CD4-positive, alpha-beta T cell (primary cell): ENCODE measurements around the gene CEP112. TPM values are rescaled to one million over a fixed set of nuclear protein-coding genes. Genes with fewer than 3 reads are reported as not detected.

Experiments
- ATAC-seq: fragments of 200-7000 bp; cut with Tn5 transposase; one replicate; pipeline ENCODE4 v1.10.0; 2022; ENCODE audit warnings: mild to moderate bottlenecking; ENCODE audit not compliant: poor library complexity
- CTCF ChIA-PET: fragments of 350-600 bp; sonication (Branson Sonifier 250); formaldehyde crosslinking; loops from one replicate; lab custom pipeline; 2021; ENCODE audit warnings: antibody characterized with exemption, inconsistent platforms; lab: Charles Lee
- POLR2A ChIA-PET: fragments of 350-600 bp; sonication (Branson Sonifier 250); formaldehyde crosslinking; loops from one replicate; lab custom pipeline; 2021; ENCODE audit warnings: antibody characterized with exemption, inconsistent platforms; lab: Charles Lee
- DNase-seq, 14 experiments: peaks; one replicate each; pipeline ENCODE4 v3.0.0-alpha.2; 2013 to 2020; ENCODE audit warnings: mixed read lengths in 2 of 14
- H3K27ac ChIP-seq, 2 donors: one replicate each; pipeline versions ENCODE4 v1.5.1 to v1.7.0; 2013; ENCODE audit warnings: low read length in 2 of 2, low read depth in 1 of 2, mild to moderate bottlenecking in 1 of 2
- H3K27me3 ChIP-seq, 2 experiments: 1 replicate in 1 of 2; 2 replicates in 1 of 2; pipeline versions ENCODE4 v1.6.1 to v1.7.0; 2013; ENCODE audit warnings: low read length in 2 of 2, control low read depth in 1 of 2, mild to moderate bottlenecking in 1 of 2, moderate library complexity in 1 of 2; ENCODE audit not compliant: insufficient read depth in 2 of 2, control insufficient read depth in 1 of 2
- H3K36me3 ChIP-seq: one replicate; pipeline ENCODE4 v1.6.1; 2013; ENCODE audit warnings: low read length, control low read depth; ENCODE audit not compliant: insufficient read depth
- H3K4me1 ChIP-seq: one replicate; pipeline ENCODE4 v1.6.1; 2013; ENCODE audit warnings: low read length, control low read depth; ENCODE audit not compliant: insufficient read depth
- H3K4me3 ChIP-seq: one replicate; pipeline ENCODE4 v1.5.1; 2013; ENCODE audit warnings: mild to moderate bottlenecking, low read length, moderate library complexity
- H3K9me3 ChIP-seq, 2 experiments: 1 replicate in 1 of 2; 2 replicates in 1 of 2; pipeline versions ENCODE4 v1.6.1 to v1.7.0; 2013; ENCODE audit warnings: low read length in 2 of 2, mild to moderate bottlenecking in 2 of 2, control low read depth in 1 of 2, moderate library complexity in 1 of 2; ENCODE audit not compliant: control insufficient read depth in 1 of 2, insufficient read depth in 1 of 2
- H3K27ac Mint-ChIP-seq: one replicate; pipeline ENCODE4 v1.8.0; 2020; ENCODE audit warnings: mixed read lengths
- H3K27me3 Mint-ChIP-seq: one replicate; pipeline ENCODE4 v1.8.0; 2021; ENCODE audit warnings: mixed read lengths
- H3K36me3 Mint-ChIP-seq: one replicate; pipeline ENCODE4 v1.8.0; 2021; ENCODE audit warnings: low read depth, mixed read lengths
- H3K4me1 Mint-ChIP-seq: one replicate; pipeline ENCODE4 v1.8.0; 2021; ENCODE audit warnings: low read depth, mixed read lengths
- H3K4me3 Mint-ChIP-seq: one replicate; pipeline ENCODE4 v1.8.0; 2020; ENCODE audit warnings: mild to moderate bottlenecking, mixed read lengths
- H3K9me3 Mint-ChIP-seq: one replicate; pipeline ENCODE4 v1.8.0; 2020; ENCODE audit warnings: mixed read lengths
- CTCF ChIP-seq: fragments of 200-600 bp; IDR thresholded peaks from one replicate; pipeline ENCODE4 v1.8.0; 2022; ENCODE audit warnings: antibody characterized with exemption, mild to moderate bottlenecking
- intact Hi-C, 2 experiments: fragments of 100-400 bp; cut with DNase I in 1 of 2; cut with micrococcal nuclease in 1 of 2; formaldehyde crosslinking; loops; one replicate each; pipeline versions ENCODE4 v1.15.1 to v1.9.0; 2023 to 2025; cut with DNase I, micrococcal nuclease
- total RNA-seq, 174 experiments: library from RNA in 2 of 174; stranded (reverse) in 2 of 174; gene quantifications; one replicate each; pipeline ENCODE4 v1.2.3 and lab custom pipeline; 2021 to 2026

Gene CEP112
- total RNA-seq, 2 experiments from 2014 or later, result 1.6 to 2.2 TPM

GRCh38 chr17:66038125-66038524 is 153.8 kb downstream of the CEP112 start:
- H3K27me3 ChIP-seq, result no peaks in the 10 kb centered on the region
- Mint-ChIP-seq H3K27ac (no peak overlapping the region), H3K4me1 (no peaks in the 10 kb centered on the region), H3K36me3 (no peaks in the 10 kb centered on the region), H3K4me3 (no peak overlapping the region), H3K9me3 (no peaks in the 10 kb centered on the region), H3K27me3 (no peaks in the 10 kb centered on the region)
- no peak for TF ChIP-seq CTCF
- CTCF ChIA-PET, result interaction anchor here (1.0 kb wide), 1 partner anchor 1389 kb away, joined by 3 read pairs; no protein-coding TSS in a partner anchor
- H3K4me3 ChIP-seq, result no peak overlapping the region
- no peak overlapping the region for H3K27ac ChIP-seq
- ATAC-seq, result no peak
- no peak for DNase-seq
- H3K36me3 ChIP-seq, result no peaks in the 10 kb centered on the region
- no peaks in the 10 kb centered on the region for H3K4me1 ChIP-seq
- POLR2A ChIA-PET, result no interaction called here
- H3K9me3 ChIP-seq, result no peaks in the 10 kb centered on the region
- intact Hi-C loops, result no loop called here

GRCh38 chr17:66037221-66037620 is 154.7 kb downstream of the CEP112 start:
- Histone ChIP-seq H3K27me3 (no peaks in the 10 kb centered on the region), H3K4me1 (no peaks in the 10 kb centered on the region), H3K4me3 (no peak overlapping the region), H3K27ac (no peak overlapping the region), H3K9me3 (no peaks in the 10 kb centered on the region), H3K36me3 (no peaks in the 10 kb centered on the region)
- no peak overlapping the region for H3K4me3 Mint-ChIP-seq
- ATAC-seq (no peak), DNase-seq (no peak)
- H3K4me1 Mint-ChIP-seq, result no peaks in the 10 kb centered on the region
- H3K27ac Mint-ChIP-seq, result no peak overlapping the region
- no peaks in the 10 kb centered on the region for H3K27me3 Mint-ChIP-seq
- intact Hi-C loops, result no loop called here
- POLR2A ChIA-PET, result no interaction called here
- CTCF ChIA-PET, result no interaction called here
- TF ChIP-seq CTCF, result no peak
- H3K9me3 Mint-ChIP-seq, result no peaks in the 10 kb centered on the region
- no peaks in the 10 kb centered on the region for H3K36me3 Mint-ChIP-seq

- H3K4me1 ChIP-seq, result no peaks in the 10 kb centered on the region
- POLR2A ChIA-PET, result no interaction called here
- DNase-seq (no peak), ATAC-seq (no peak)
- H3K27ac Mint-ChIP-seq, result no peak overlapping the region
- H3K4me3 Mint-ChIP-seq, result no peak overlapping the region
- no peak for TF ChIP-seq CTCF
- H3K27me3 Mint-ChIP-seq, result no peaks in the 10 kb centered on the region
- H3K4me3 ChIP-seq, result no peak overlapping the region
- H3K36me3 Mint-ChIP-seq, result no peaks in the 10 kb centered on the region
- no peaks in the 10 kb centered on the region for H3K9me3 Mint-ChIP-seq
- H3K27ac ChIP-seq, result no peak overlapping the region
- H3K9me3 ChIP-seq, result no peaks in the 10 kb centered on the region
- intact Hi-C loops, result no loop called here
- no peaks in the 10 kb centered on the region for H3K27me3 ChIP-seq
- CTCF ChIA-PET, result no interaction called here
- H3K36me3 ChIP-seq, result no peaks in the 10 kb centered on the region
- H3K4me1 Mint-ChIP-seq, result no peaks in the 10 kb centered on the region
Measured at GRCh38 chr17:66032082-66032712, 159.7 kb downstream of the CEP112 start.
